ENCODE data around the gene KCNT2.

- no peak for TF ChIP-seq GABPA (IDR thresholded peaks at IDR 0.05 in 1 of 2, conservative IDR thresholded peaks at IDR 0.05 in 1 of 2)
- no peak for TF ChIP-seq RAD21 (IDR thresholded peaks at IDR 0.05)
- no peak for TF ChIP-seq CTCF (IDR thresholded peaks at IDR 0.05; ENCODE audit: low read depth, low read length, missing input control)
- no peak for TF ChIP-seq REST (IDR thresholded peaks at IDR 0.05)
- no peak for TF ChIP-seq YY1 (IDR thresholded peaks at IDR 0.05)
- no peak for TF ChIP-seq ATF3 (IDR thresholded peaks at IDR 0.05)
Observed at GRCh38 chr1:196271212-196271947, 336.9 kb downstream of the KCNT2 start.

Measured in liver (tissue), 3 donors.